Effector CD8-positive, alpha-beta T cell (primary cell): ENCODE data around the gene MOB3B.

Source experiments
- DNase-seq: peaks from one replicate; lab custom pipeline; 2025; lab: John Stamatoyannopoulos, UW

The MOB3B gene

GRCh38 chr9:27541740-27542139 lies 12.1 kb upstream of the MOB3B start:
- DNase-seq = no peak

- DNase-seq = no peak
Observed at GRCh38 chr9:27540502-27540901, 10.9 kb upstream of the MOB3B start.

GRCh38 chr9:27539479-27540441 lies 10.1 kb upstream of the MOB3B start:
- DNase-seq = no peak

GRCh38 chr9:27538647-27539046 lies 9.0 kb upstream of the MOB3B start:
- no peak for DNase-seq

GRCh38 chr9:27537756-27538155 lies 8.1 kb upstream of the MOB3B start:
- no peak for DNase-seq

GRCh38 chr9:27537027-27537435 lies 7.4 kb upstream of the MOB3B start:
- DNase-seq = no peak

- no peak for DNase-seq
Observed at GRCh38 chr9:27536168-27536567, 6.6 kb upstream of the MOB3B start.

GRCh38 chr9:27535701-27536118 lies 6.1 kb upstream of the MOB3B start:
- DNase-seq = no peak

GRCh38 chr9:27534658-27535209 lies 5.1 kb upstream of the MOB3B start:
- no peak for DNase-seq

- DNase-seq = no peak
Observed at GRCh38 chr9:27534131-27534530, 4.5 kb upstream of the MOB3B start.

GRCh38 chr9:27533311-27533710 lies 3.7 kb upstream of the MOB3B start:
- no peak for DNase-seq

- no peak for DNase-seq
Observed at GRCh38 chr9:27532046-27532445, 2.4 kb upstream of the MOB3B start.

GRCh38 chr9:27530915-27531755 lies 1.5 kb upstream of the MOB3B start:
- no peak for DNase-seq

- peak; percentile 14 for DNase-seq
Observed at GRCh38 chr9:27528886-27529315, 713 bp downstream of the MOB3B start.

- DNase-seq = peak; percentile 11
Observed at GRCh38 chr9:27528076-27528885, 1.3 kb downstream of the MOB3B start.

- no peak for DNase-seq
Observed at GRCh38 chr9:27527702-27528075, 1.9 kb downstream of the MOB3B start.

- DNase-seq = no peak
Observed at GRCh38 chr9:27524236-27524635, 5.4 kb downstream of the MOB3B start, which contains the start of gene IFNK. IFNK (plus strand) TSS chr9:27524290; CDS start chr9:27524337, 47 bp downstream.

GRCh38 chr9:27523141-27523540 lies 6.5 kb downstream of the MOB3B start:
- no peak for DNase-seq

GRCh38 chr9:27520986-27521385 lies 8.6 kb downstream of the MOB3B start:
- no peak for DNase-seq

- no peak for DNase-seq
Observed at GRCh38 chr9:27519466-27520465, 9.8 kb downstream of the MOB3B start.
